SK-N-SH (cell line): ENCODE results near the gene PMM2. TPM values are rescaled to one million over a fixed set of nuclear protein-coding genes. Genes with fewer than 3 reads are reported as not detected.

ENCODE experiments used
- CTCF ChIA-PET: fragments of 300-600, 350-600 bp; formaldehyde crosslinking; extraction: SDS; loops from one replicate; lab custom pipeline; 2021; lab: Yijun Ruan, JAX
- POLR2A ChIA-PET: fragments of 350-600 bp; sonication (Branson Sonifier 250); formaldehyde crosslinking; extraction: SDS; loops from one replicate; lab custom pipeline; 2020; ENCODE audit warnings: antibody characterized with exemption, inconsistent platforms; lab: Yijun Ruan, JAX
- DNase-seq: peaks from one replicate; pipeline ENCODE4 v3.0.0; 2012
- H2AFZ ChIP-seq: fragments of 200-600 bp; sonication (generic); 2 replicates; pipeline ENCODE4 v1.8.1; 2016; ENCODE audit warnings: antibody characterized with exemption, mild to moderate bottlenecking, low read depth
- H3F3A ChIP-seq: fragments of 200-600 bp; sonication (generic); replicated peaks from 2 replicates; pipeline ENCODE3; 2016; ENCODE audit warnings: antibody characterized with exemption, mild to moderate bottlenecking; ENCODE audit not compliant: insufficient read depth
- H3K27ac ChIP-seq, 2 experiments: fragments of 200-500 bp in 1 of 2; fragments of 200-600 bp in 1 of 2; sonication (Bioruptor generic) in 1 of 2; sonication (generic), shearing (Covaris generic) in 1 of 2; 2 replicates each; pipeline versions ENCODE4 v1.5.1 to v1.6.1; 2014 to 2016; ENCODE audit warnings: low read depth in 2 of 2, inconsistent platforms in 1 of 2, low read length in 1 of 2, mild to moderate bottlenecking in 1 of 2, mixed read lengths in 1 of 2
- H3K27me3 ChIP-seq: fragments of 200-600 bp; sonication (generic), shearing (Covaris generic); 2 replicates; pipeline ENCODE4 v1.6.1; 2016; ENCODE audit warnings: mixed run types; ENCODE audit not compliant: insufficient read depth
- H3K36me3 ChIP-seq, 2 experiments: fragments of 200-500 bp in 1 of 2; fragments of 200-600 bp in 1 of 2; sonication (Bioruptor generic) in 1 of 2; sonication (generic) in 1 of 2; replicated peaks in 1 of 2; 2 replicates each; pipeline versions ENCODE3 to v1.5.1; 2014 to 2016; ENCODE audit warnings: low read length in 1 of 2, mild to moderate bottlenecking in 1 of 2; ENCODE audit not compliant: insufficient read depth in 2 of 2, control insufficient read depth in 1 of 2
- H3K4me1 ChIP-seq, 2 experiments: fragments of 200-500 bp in 1 of 2; fragments of 200-600 bp in 1 of 2; sonication (Bioruptor generic) in 1 of 2; sonication (generic), shearing (Covaris generic) in 1 of 2; 2 replicates each; pipeline versions ENCODE4 v1.5.1 to v1.6.1; 2014 to 2016; ENCODE audit warnings: low read depth in 1 of 2, low read length in 1 of 2, mixed run types in 1 of 2; ENCODE audit not compliant: insufficient read depth in 2 of 2, control insufficient read depth in 1 of 2
- H3K4me2 ChIP-seq: fragments of 200-600 bp; sonication (generic), shearing (Covaris generic); 2 replicates; pipeline ENCODE4 v1.6.1; 2017; ENCODE audit warnings: mixed run types
- H3K4me3 ChIP-seq, 2 experiments: fragments of 200-500 bp in 1 of 2; fragments of 200-600 bp in 1 of 2; sonication (Bioruptor generic) in 1 of 2; sonication (generic), shearing (Covaris generic) in 1 of 2; 2 replicates each; pipeline versions ENCODE4 v1.5.1 to v1.8.1; 2014 to 2016; ENCODE audit warnings: low read depth in 2 of 2, inconsistent platforms in 1 of 2, low read length in 1 of 2, mild to moderate bottlenecking in 1 of 2, mixed read lengths in 1 of 2, moderate library complexity in 1 of 2
- H3K79me2 ChIP-seq: fragments of 200-600 bp; sonication (generic); 2 replicates; pipeline ENCODE4 v1.8.1; 2017; ENCODE audit warnings: mild to moderate bottlenecking; ENCODE audit not compliant: insufficient read depth
- H3K9ac ChIP-seq: fragments of 200-600 bp; sonication (generic); 2 replicates; pipeline ENCODE4 v1.6.1; 2017; ENCODE audit warnings: mixed run types
- H3K9me2 ChIP-seq: fragments of 200-600 bp; sonication (generic); 2 replicates; pipeline ENCODE4 v1.6.1; 2017; ENCODE audit warnings: mixed run types
- H3K9me3 ChIP-seq: fragments of 200-600 bp; sonication (generic); 2 replicates; pipeline ENCODE4 v1.6.1; 2017; ENCODE audit warnings: mixed run types, mild to moderate bottlenecking, moderate library complexity
- H4K20me1 ChIP-seq: fragments of 200-600 bp; sonication (generic); 2 replicates; pipeline ENCODE4 v1.6.1; 2017; ENCODE audit warnings: mild to moderate bottlenecking, mixed run types; ENCODE audit not compliant: insufficient read depth
- EP300 ChIP-seq, 2 experiments: IDR thresholded peaks; 2 replicates each; pipeline versions ENCODE4 v1.4.0 to v1.6.1; 2012; ENCODE audit warnings: borderline replicate concordance in 1 of 2, low read depth in 1 of 2, low read length in 1 of 2
- EZH2phosphoT487 ChIP-seq: fragments of 200-600 bp; sonication (generic); IDR thresholded peaks from 2 replicates; pipeline ENCODE4 v1.6.1; 2017; ENCODE audit warnings: low read depth, mixed run types, mild to moderate bottlenecking, antibody characterized with exemption, moderate library complexity, borderline replicate concordance
- FOSL2 ChIP-seq: IDR thresholded peaks from 2 replicates; pipeline ENCODE4 v1.4.0; 2012; ENCODE audit warnings: low read depth, mild to moderate bottlenecking, moderate library complexity, borderline replicate concordance
- FOXM1 ChIP-seq: IDR thresholded peaks from 2 replicates; pipeline ENCODE4 v1.4.0; 2012; ENCODE audit warnings: low read depth, mild to moderate bottlenecking
- GABPA ChIP-seq: IDR thresholded peaks from 2 replicates; pipeline ENCODE4 v1.4.0; 2012; ENCODE audit warnings: low read depth, mild to moderate bottlenecking
- GATA2 ChIP-seq: sonication (generic); formaldehyde crosslinking; IDR thresholded peaks from 2 replicates; pipeline ENCODE4 v1.5.0; 2020; ENCODE audit warnings: mild to moderate bottlenecking, missing genetic modification reagents
- MAX ChIP-seq: IDR thresholded peaks from 2 replicates; pipeline ENCODE4 v1.4.0; 2012; ENCODE audit warnings: low read depth
- MEF2A ChIP-seq: IDR thresholded peaks from 2 replicates; pipeline ENCODE4 v1.4.0; 2012; ENCODE audit warnings: low read depth, borderline replicate concordance
- MXI1 ChIP-seq: IDR thresholded peaks from 2 replicates; pipeline ENCODE4 v1.6.1; 2012; ENCODE audit warnings: mild to moderate bottlenecking, low read depth, low read length, improper control_type of control experiment
- RAD21 ChIP-seq: IDR thresholded peaks from 2 replicates; pipeline ENCODE4 v1.6.1; 2012; ENCODE audit warnings: mild to moderate bottlenecking, low read length
- REST ChIP-seq: IDR thresholded peaks from 2 replicates; pipeline ENCODE4 v1.6.1; 2012; ENCODE audit warnings: mild to moderate bottlenecking, low read depth, low read length, moderate library complexity
- RXRA ChIP-seq: IDR thresholded peaks from 2 replicates; pipeline ENCODE4 v1.4.0; 2012; ENCODE audit warnings: low read depth, mild to moderate bottlenecking, borderline replicate concordance
- TEAD4 ChIP-seq: IDR thresholded peaks from 2 replicates; pipeline ENCODE4 v1.4.0; 2012; ENCODE audit warnings: mild to moderate bottlenecking, borderline replicate concordance; ENCODE audit not compliant: insufficient read depth
- USF2 ChIP-seq: fragments of 150-350 bp; IDR thresholded peaks from 2 replicates; pipeline ENCODE4 v1.6.1; 2017; ENCODE audit warnings: antibody characterized with exemption, low read length, low read depth, borderline replicate concordance
- YY1 ChIP-seq: IDR thresholded peaks from 2 replicates; pipeline ENCODE4 v1.4.0; 2012; ENCODE audit warnings: low read depth, mild to moderate bottlenecking
- ZBTB33 ChIP-seq: IDR thresholded peaks from 2 replicates; pipeline ENCODE4 v1.4.0; 2012; ENCODE audit warnings: low read depth, borderline replicate concordance
- WGBS: methylation state at CpG from one replicate; pipeline ENCODE4 v1.1.6; 2017; ENCODE audit warnings: low lambda C conversion rate; 5-methylcytosine and 5-hydroxymethylcytosine counted together
- polyA plus RNA-seq, 3 experiments: library from polyadenylated mRNA; depleted of rRNA; stranded (reverse); fragments of >200 nt; gene quantifications; 2 replicates each; pipeline ENCODE4 v1.2.3, GENCODE V29; 2012

PMM2 gene
- polyA plus RNA-seq, 1 of the 3 experiments (the other 2 are of a cell fraction), result 24.3 TPM

GRCh38 chr16:8762254-8762653 lies 35.4 kb upstream of the PMM2 start:
- H3K27ac ChIP-seq, result no peak overlapping the region
- DNase-seq, result no peak
- no peaks in the 10 kb centered on the region for H3K9me2 ChIP-seq
- H3K9me3 ChIP-seq, result no peaks in the 10 kb centered on the region
- no peaks in the 10 kb centered on the region for H3K27me3 ChIP-seq
- POLR2A ChIA-PET, result no interaction called here
- WGBS, result 87% methylated on average over 4 of the region's 4 CpGs
- no peaks in the 10 kb centered on the region for H3K79me2 ChIP-seq
- H3K4me3 ChIP-seq, result no peak overlapping the region
- H3K4me1 ChIP-seq, result peaks cover 0 to 3% of the 10 kb centered on the region in 2 experiments; a peak in 1 of 4 replicates
- H3K9ac ChIP-seq, result no peak overlapping the region
- no peak overlapping the region for H3K4me2 ChIP-seq
- no peaks in the 10 kb centered on the region for H3F3A ChIP-seq
- TF ChIP-seq RAD21 (no peak), GATA2 (CRISPR knock-in tag) (no peak), TEAD4 (no peak), REST (no peak)
- no peaks in the 10 kb centered on the region for H4K20me1 ChIP-seq
- no peak overlapping the region for H2AFZ ChIP-seq
- CTCF ChIA-PET, result interaction anchor here (1.0 to 1.3 kb wide), 2 partner anchors 11 to 118 kb away, joined by 3 read pairs; no protein-coding TSS in a partner anchor
- no peaks in the 10 kb centered on the region for H3K36me3 ChIP-seq

GRCh38 chr16:8763083-8763482 lies 34.6 kb upstream of the PMM2 start:
- H3K4me1 ChIP-seq, result peaks cover 0 to 3% of the 10 kb centered on the region in 2 experiments; a peak in 1 of 4 replicates
- H3K4me2 ChIP-seq, result no peak overlapping the region
- no peaks in the 10 kb centered on the region for H3K27me3 ChIP-seq
- no peak overlapping the region for H3K27ac ChIP-seq
- no peaks in the 10 kb centered on the region for H4K20me1 ChIP-seq
- 62% methylated on average over 3 of the region's 3 CpGs for WGBS
- no peak overlapping the region for H2AFZ ChIP-seq
- no peaks in the 10 kb centered on the region for H3F3A ChIP-seq
- no peak overlapping the region for H3K9ac ChIP-seq
- no peaks in the 10 kb centered on the region for H3K9me2 ChIP-seq
- CTCF ChIA-PET, result interaction anchor here (1.3 kb wide), 1 partner anchor 12 kb away, joined by 3 read pairs; no protein-coding TSS in a partner anchor
- no peak for DNase-seq
- H3K4me3 ChIP-seq, result no peak overlapping the region
- H3K9me3 ChIP-seq, result no peaks in the 10 kb centered on the region
- H3K36me3 ChIP-seq, result no peaks in the 10 kb centered on the region
- H3K79me2 ChIP-seq, result no peaks in the 10 kb centered on the region
- POLR2A ChIA-PET, result no interaction called here
- TF ChIP-seq ZBTB33 (no peak), EZH2phosphoT487 (no peak), FOXM1 (no peak), YY1 (no peak), RXRA (no peak), FOSL2 (no peak), EP300 (IDR thresholded peaks at IDR 0.05; ENCODE audit: borderline replicate concordance in 1 of 2, low read depth in 1 of 2, low read length in 1 of 2) (no peak), GATA2 (CRISPR knock-in tag) (no peak), MAX (no peak), TEAD4 (no peak), REST (no peak), MXI1 (no peak), GABPA (no peak), MEF2A (no peak), USF2 (no peak)
